HepG2 (cell line): ENCODE data around the gene TMEM9.

ENCODE experiments used
- ATF3 ChIP-seq: sonication (generic); formaldehyde crosslinking; IDR thresholded peaks from 2 replicates; pipeline ENCODE4 v1.4.0; 2020; ENCODE audit warnings: missing genetic modification reagents
- CBX1 ChIP-seq: IDR thresholded peaks from one replicate; pipeline ENCODE4 v1.6.1; 2016; ENCODE audit warnings: antibody characterized with exemption, low read depth
- KDM4B ChIP-seq: sonication (generic); formaldehyde crosslinking; IDR thresholded peaks from 2 replicates; pipeline ENCODE4 v1.4.0; 2020; ENCODE audit warnings: missing genetic modification reagents
- THAP7 ChIP-seq: sonication (generic); formaldehyde crosslinking; IDR thresholded peaks from 2 replicates; pipeline ENCODE4 v1.8.1; 2023; ENCODE audit warnings: mild to moderate bottlenecking, missing genetic modification reagents
- ZBTB4 ChIP-seq: sonication (generic); formaldehyde crosslinking; IDR thresholded peaks from 2 replicates; pipeline ENCODE4 v1.4.0; 2020; ENCODE audit warnings: missing genetic modification reagents, mild to moderate bottlenecking, borderline replicate concordance

- no peak for TF ChIP-seq KDM4B
- no peak for TF ChIP-seq ZBTB4 (CRISPR knock-in tag)
- no peak for TF ChIP-seq ATF3 (CRISPR knock-in tag)
- no peak for TF ChIP-seq THAP7 (CRISPR knock-in tag)
- TF ChIP-seq CBX1 = no peak
Measured at GRCh38 chr1:201164645-201165044, 10.4 kb upstream of the TMEM9 start.
